Measurements from ENCODE around the gene STAC3.

STAC3 gene

GRCh38 chr12:57208631-57209282 is 42.2 kb downstream of the STAC3 start:
- TF ChIP-seq CTBP1 (IDR thresholded peaks at IDR 0.05; ENCODE audit: borderline replicate concordance) (no peak), HDGF (IDR thresholded peaks at IDR 0.05; ENCODE audit: borderline replicate concordance) (no peak), ZNF384 (IDR thresholded peaks at IDR 0.05) (no peak), TARDBP (IDR thresholded peaks at IDR 0.05) (no peak), NFRKB (IDR thresholded peaks at IDR 0.05) (no peak), ELF4 (IDR thresholded peaks at IDR 0.05) (no peak), FOXA1 (IDR thresholded peaks at IDR 0.05) (no peak), BHLHE40 (IDR thresholded peaks at IDR 0.05; ENCODE audit: borderline replicate concordance) (no peak), SP1 (IDR thresholded peaks at IDR 0.05) (no peak), SUZ12 (IDR thresholded peaks at IDR 0.05) (no peak), FOXM1 (IDR thresholded peaks at IDR 0.05; ENCODE audit: borderline replicate concordance) (no peak), FOXK2 (IDR thresholded peaks at IDR 0.05) (no peak), ARNT (IDR thresholded peaks at IDR 0.05) (no peak), LEF1 (IDR thresholded peaks at IDR 0.05; ENCODE audit: borderline replicate concordance) (no peak), L3MBTL2 (conservative IDR thresholded peaks at IDR 0.05) (no peak)
- TF ChIP-seq, protein P1, sequence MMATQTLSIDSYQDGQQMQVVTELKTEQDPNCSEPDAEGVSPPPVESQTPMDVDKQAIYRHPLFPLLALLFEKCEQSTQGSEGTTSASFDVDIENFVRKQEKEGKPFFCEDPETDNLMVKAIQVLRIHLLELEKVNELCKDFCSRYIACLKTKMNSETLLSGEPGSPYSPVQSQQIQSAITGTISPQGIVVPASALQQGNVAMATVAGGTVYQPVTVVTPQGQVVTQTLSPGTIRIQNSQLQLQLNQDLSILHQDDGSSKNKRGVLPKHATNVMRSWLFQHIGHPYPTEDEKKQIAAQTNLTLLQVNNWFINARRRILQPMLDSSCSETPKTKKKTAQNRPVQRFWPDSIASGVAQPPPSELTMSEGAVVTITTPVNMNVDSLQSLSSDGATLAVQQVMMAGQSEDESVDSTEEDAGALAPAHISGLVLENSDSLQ (IDR thresholded peaks at IDR 0.05), result no peak
- CTCF ChIA-PET, result interaction anchor here (1.4 kb wide), 1 partner anchor 35 kb away, joined by 4 read pairs; no protein-coding TSS in a partner anchor
- no peak for DNase-seq (ENCODE audit: extremely low spot score)
- POLR2A ChIA-PET, result interaction anchor here (1.1 kb wide), 1 partner anchor 20 kb away, joined by 3 read pairs; the partner anchor contains the start of gene SHMT2

GRCh38 chr12:57207731-57208630 is 43.0 kb downstream of the STAC3 start:
- TF ChIP-seq LEF1 (IDR thresholded peaks at IDR 0.05; ENCODE audit: borderline replicate concordance) (no peak), NFRKB (IDR thresholded peaks at IDR 0.05) (no peak)
- ChIA-PET CTCF (interaction anchor here (1.1 to 1.4 kb wide), 2 partner anchors 34 to 35 kb away, joined by 4 read pairs; no protein-coding TSS in a partner anchor), POLR2A (interaction anchor here (1.1 kb wide), 1 partner anchor 21 kb away, joined by 3 read pairs; the partner anchor contains the start of gene SHMT2)
- no peak for DNase-seq (ENCODE audit: extremely low spot score)

GRCh38 chr12:57205931-57206330 is 45.1 kb downstream of the STAC3 start:
- no peak for DNase-seq (ENCODE audit: extremely low spot score)
- ChIA-PET CTCF (no interaction called here), POLR2A (no interaction called here)
- no peak for TF ChIP-seq SP1 (IDR thresholded peaks at IDR 0.05)
- TF ChIP-seq FOXK2 (IDR thresholded peaks at IDR 0.05), result no peak
- no peak for TF ChIP-seq CTBP1 (IDR thresholded peaks at IDR 0.05; ENCODE audit: borderline replicate concordance)
- TF ChIP-seq, protein P1 (IDR thresholded peaks at IDR 0.05), result no peak
- TF ChIP-seq ARNT (IDR thresholded peaks at IDR 0.05), result no peak
- TF ChIP-seq ELF4 (IDR thresholded peaks at IDR 0.05), result no peak
- TF ChIP-seq FOXA1 (IDR thresholded peaks at IDR 0.05), result no peak
- TF ChIP-seq TARDBP (IDR thresholded peaks at IDR 0.05), result no peak
- TF ChIP-seq NFRKB (IDR thresholded peaks at IDR 0.05), result no peak
- no peak for TF ChIP-seq L3MBTL2 (conservative IDR thresholded peaks at IDR 0.05)
- no peak for TF ChIP-seq HDGF (IDR thresholded peaks at IDR 0.05; ENCODE audit: borderline replicate concordance)
- TF ChIP-seq FOXM1 (IDR thresholded peaks at IDR 0.05; ENCODE audit: borderline replicate concordance), result no peak
- no peak for TF ChIP-seq ZNF384 (IDR thresholded peaks at IDR 0.05)
- no peak for TF ChIP-seq SUZ12 (IDR thresholded peaks at IDR 0.05)
- no peak for TF ChIP-seq LEF1 (IDR thresholded peaks at IDR 0.05; ENCODE audit: borderline replicate concordance)
- no peak for TF ChIP-seq BHLHE40 (IDR thresholded peaks at IDR 0.05; ENCODE audit: borderline replicate concordance)

GRCh38 chr12:57205186-57205585 is 45.8 kb downstream of the STAC3 start:
- POLR2A ChIA-PET, result no interaction called here
- no peak for TF ChIP-seq FOXM1 (IDR thresholded peaks at IDR 0.05; ENCODE audit: borderline replicate concordance)
- TF ChIP-seq FOXA1 (IDR thresholded peaks at IDR 0.05), result no peak
- no peak for TF ChIP-seq ZNF384 (IDR thresholded peaks at IDR 0.05)
- TF ChIP-seq TARDBP (IDR thresholded peaks at IDR 0.05), result no peak
- no peak for TF ChIP-seq ARNT (IDR thresholded peaks at IDR 0.05)
- TF ChIP-seq, protein P1 (IDR thresholded peaks at IDR 0.05), result no peak
- no peak for TF ChIP-seq L3MBTL2 (conservative IDR thresholded peaks at IDR 0.05)
- TF ChIP-seq SUZ12 (IDR thresholded peaks at IDR 0.05), result no peak
- no peak for TF ChIP-seq NFRKB (IDR thresholded peaks at IDR 0.05)
- TF ChIP-seq ELF4 (IDR thresholded peaks at IDR 0.05), result no peak
- TF ChIP-seq BHLHE40 (IDR thresholded peaks at IDR 0.05; ENCODE audit: borderline replicate concordance), result no peak
- no peak for TF ChIP-seq CTBP1 (IDR thresholded peaks at IDR 0.05; ENCODE audit: borderline replicate concordance)
- no peak for DNase-seq (ENCODE audit: extremely low spot score)
- CTCF ChIA-PET, result no interaction called here

DNA sequence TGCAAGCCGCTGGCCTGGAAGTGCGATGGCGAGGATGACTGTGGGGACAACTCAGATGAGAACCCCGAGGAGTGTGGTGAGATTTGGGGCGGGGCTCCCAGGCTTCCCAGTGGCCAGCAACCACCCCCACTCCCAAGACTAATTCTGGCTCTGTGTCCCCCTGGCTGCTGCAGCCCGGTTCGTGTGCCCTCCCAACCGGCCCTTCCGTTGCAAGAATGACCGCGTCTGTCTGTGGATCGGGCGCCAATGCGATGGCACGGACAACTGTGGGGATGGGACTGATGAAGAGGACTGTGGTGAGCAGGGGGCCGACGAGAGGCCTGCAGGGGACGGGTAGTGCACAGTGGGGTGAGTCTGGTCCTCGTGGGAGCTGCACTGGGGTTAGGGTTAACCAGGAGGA is 46.5 kb downstream of the STAC3 start:
- CTCF ChIA-PET, result no interaction called here

More for the DNA sequence above, 46.5 kb downstream of the STAC3 start:
- TF ChIP-seq, protein P1 (IDR thresholded peaks at IDR 0.05), result no peak
- no peak for TF ChIP-seq BHLHE40 (IDR thresholded peaks at IDR 0.05; ENCODE audit: borderline replicate concordance)
- TF ChIP-seq FOXM1 (IDR thresholded peaks at IDR 0.05; ENCODE audit: borderline replicate concordance), result no peak
- TF ChIP-seq NFRKB (IDR thresholded peaks at IDR 0.05), result no peak
- no peak for TF ChIP-seq ZNF384 (IDR thresholded peaks at IDR 0.05)
- no peak for TF ChIP-seq SP1 (IDR thresholded peaks at IDR 0.05)
- no peak for TF ChIP-seq CTBP1 (IDR thresholded peaks at IDR 0.05; ENCODE audit: borderline replicate concordance)
- DNase-seq (ENCODE audit: extremely low spot score), result no peak
- POLR2A ChIA-PET, result no interaction called here

Data from HEK293T (cell line).